Epithelial cell of proximal tubule (primary cell): Measurements from ENCODE around the gene FZD4. TPM values are rescaled to one million over a fixed set of nuclear protein-coding genes. Genes with fewer than 3 reads are reported as not detected.
"Not testable (repeated sequence)": the region's sequence is repeated elsewhere in the genome, so short reads cannot be mapped to it uniquely, and the experiment has no call there.

Source experiments
- DNase-seq: peaks from one replicate; pipeline ENCODE4 v3.0.0-alpha.2; 2011; ENCODE audit warnings: low read depth
- H3K4me3 ChIP-seq: 2 replicates; pipeline ENCODE4 v1.5.1; 2011; ENCODE audit warnings: low read depth, mild to moderate bottlenecking, low read length
- total RNA-seq: library from RNA; depleted of rRNA; stranded (reverse); fragments of >200 nt; gene quantifications from 2 replicates; pipeline ENCODE4 v1.2.3, GENCODE V29; 2015
- TF ChIP-seq, protein P1 (sequence below): conservative IDR thresholded peaks from 2 replicates; pipeline ENCODE4 v1.5.1; 2012; ENCODE audit warnings: low read depth, mild to moderate bottlenecking, low read length

Gene FZD4
- total RNA-seq, 1 donor from 2014 or later = 4.7 TPM

DNA sequence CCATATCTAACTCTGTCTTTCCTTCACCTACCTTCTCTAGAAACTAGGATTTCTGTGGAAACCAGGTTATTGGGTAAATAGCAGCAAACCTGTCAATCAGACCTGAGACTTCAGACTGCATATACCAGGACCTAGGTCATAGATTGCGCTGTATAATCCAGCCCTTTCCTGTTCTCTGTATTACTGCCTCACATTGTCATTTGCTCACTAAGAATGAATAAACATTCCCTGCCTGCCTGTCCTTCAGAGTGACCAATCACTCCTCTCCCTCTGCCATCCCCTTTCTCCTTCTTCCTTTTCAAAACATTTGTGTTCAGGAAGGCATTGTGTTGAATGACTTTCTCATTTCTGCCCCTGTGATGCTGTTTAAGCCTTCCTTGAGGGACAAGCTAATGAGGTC lies 14.1 kb upstream of the FZD4 start:
- TF ChIP-seq, protein P1, sequence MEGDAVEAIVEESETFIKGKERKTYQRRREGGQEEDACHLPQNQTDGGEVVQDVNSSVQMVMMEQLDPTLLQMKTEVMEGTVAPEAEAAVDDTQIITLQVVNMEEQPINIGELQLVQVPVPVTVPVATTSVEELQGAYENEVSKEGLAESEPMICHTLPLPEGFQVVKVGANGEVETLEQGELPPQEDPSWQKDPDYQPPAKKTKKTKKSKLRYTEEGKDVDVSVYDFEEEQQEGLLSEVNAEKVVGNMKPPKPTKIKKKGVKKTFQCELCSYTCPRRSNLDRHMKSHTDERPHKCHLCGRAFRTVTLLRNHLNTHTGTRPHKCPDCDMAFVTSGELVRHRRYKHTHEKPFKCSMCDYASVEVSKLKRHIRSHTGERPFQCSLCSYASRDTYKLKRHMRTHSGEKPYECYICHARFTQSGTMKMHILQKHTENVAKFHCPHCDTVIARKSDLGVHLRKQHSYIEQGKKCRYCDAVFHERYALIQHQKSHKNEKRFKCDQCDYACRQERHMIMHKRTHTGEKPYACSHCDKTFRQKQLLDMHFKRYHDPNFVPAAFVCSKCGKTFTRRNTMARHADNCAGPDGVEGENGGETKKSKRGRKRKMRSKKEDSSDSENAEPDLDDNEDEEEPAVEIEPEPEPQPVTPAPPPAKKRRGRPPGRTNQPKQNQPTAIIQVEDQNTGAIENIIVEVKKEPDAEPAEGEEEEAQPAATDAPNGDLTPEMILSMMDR = no peak
- DNase-seq = no peak

DNA sequence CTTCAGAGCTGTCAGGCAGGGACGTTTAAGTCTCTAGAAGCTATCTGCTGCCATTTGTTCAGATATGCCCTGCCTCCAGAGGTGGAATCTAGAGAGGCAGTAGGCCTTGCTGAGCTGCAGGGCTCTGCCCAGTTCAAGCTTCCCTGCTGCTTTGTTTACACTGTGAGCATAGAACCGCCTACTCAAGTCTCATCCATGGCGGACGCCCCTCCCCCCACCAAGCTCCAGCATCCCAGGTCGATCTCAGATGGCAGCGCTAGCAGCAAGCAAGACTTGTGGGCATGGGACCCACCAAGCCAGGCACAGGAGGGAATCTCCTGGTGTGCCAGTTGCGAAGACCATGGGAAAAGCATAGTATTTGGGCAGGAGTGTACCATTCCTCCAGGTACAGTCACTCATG lies 12.4 kb upstream of the FZD4 start:
- H3K4me3 ChIP-seq = not testable (repeated sequence)

More for the DNA sequence above, 14.1 kb upstream of the FZD4 start:
- H3K4me3 ChIP-seq = no peak overlapping the region

DNA sequence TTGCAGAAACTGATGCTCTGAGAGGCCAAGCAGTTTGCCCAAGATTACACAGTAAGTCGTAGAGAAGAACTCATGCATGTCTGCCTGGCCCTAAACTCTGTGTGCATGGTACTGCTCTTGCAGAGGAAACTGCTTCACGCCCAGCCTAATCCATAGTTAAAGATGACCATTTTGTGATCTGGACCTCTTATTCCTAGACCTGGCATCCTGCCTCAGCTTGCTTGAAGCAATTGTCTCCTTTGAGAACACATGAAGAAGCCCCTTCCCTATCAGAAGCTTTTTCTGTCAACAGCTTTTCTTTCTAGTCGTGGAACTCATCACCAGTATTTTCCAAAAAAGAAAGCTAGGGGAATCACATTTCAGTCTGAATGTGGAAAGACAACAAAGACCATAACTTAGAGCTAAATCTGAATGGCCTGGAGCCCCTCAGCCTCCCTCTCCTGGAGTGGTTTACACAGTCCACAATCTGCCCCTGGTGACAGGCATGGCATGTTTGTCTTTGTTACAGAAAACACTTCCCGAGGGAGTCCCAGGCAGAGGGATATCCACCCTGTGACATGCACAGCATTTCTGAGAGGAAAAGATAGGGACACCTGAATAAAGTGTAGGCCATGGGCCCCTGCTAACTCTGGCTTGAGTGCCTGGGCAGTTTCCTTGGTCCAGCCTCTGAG lies 2.9 kb upstream of the FZD4 start:
- DNase-seq = no peak
- H3K4me3 ChIP-seq = no peak overlapping the region
- TF ChIP-seq, protein P1 = no peak

More for the DNA sequence above, 12.4 kb upstream of the FZD4 start:
- DNase-seq = not testable (repeated sequence)

DNA sequence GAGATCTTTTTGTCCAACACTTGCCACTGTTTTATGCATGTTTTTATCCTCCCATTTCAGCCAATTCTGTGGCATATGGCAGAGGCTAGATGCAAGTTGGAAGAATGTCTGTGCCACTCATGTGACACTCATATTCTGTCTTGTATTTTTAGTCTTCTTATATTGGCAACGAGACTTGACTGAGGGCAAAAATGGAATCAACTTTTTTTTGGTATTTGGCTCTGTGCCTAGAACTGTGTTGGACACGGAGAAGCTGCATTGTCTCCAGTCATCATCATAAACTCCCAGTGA lies 1.7 kb upstream of the FZD4 start:
- TF ChIP-seq, protein P1 = no peak
- DNase-seq = no peak
- peak overlapping the region; percentile 70 for H3K4me3 ChIP-seq

DNA sequence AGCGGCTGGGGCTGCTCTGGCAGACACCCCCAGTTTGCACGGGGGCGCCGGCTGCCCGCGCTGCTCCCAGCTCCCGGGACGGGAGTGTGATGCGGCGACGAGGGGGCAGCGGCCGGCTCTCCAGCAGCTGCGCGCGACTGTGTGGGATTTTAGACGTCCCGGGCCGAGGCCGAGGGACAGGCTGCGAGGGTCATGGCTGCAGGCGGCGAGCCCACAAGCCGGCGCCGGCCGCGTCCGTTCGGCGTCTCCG lies 159 bp downstream of the FZD4 start:
- peak overlapping the region; percentile 80 for H3K4me3 ChIP-seq
- TF ChIP-seq, protein P1 = no peak
- no peak for DNase-seq

DNA sequence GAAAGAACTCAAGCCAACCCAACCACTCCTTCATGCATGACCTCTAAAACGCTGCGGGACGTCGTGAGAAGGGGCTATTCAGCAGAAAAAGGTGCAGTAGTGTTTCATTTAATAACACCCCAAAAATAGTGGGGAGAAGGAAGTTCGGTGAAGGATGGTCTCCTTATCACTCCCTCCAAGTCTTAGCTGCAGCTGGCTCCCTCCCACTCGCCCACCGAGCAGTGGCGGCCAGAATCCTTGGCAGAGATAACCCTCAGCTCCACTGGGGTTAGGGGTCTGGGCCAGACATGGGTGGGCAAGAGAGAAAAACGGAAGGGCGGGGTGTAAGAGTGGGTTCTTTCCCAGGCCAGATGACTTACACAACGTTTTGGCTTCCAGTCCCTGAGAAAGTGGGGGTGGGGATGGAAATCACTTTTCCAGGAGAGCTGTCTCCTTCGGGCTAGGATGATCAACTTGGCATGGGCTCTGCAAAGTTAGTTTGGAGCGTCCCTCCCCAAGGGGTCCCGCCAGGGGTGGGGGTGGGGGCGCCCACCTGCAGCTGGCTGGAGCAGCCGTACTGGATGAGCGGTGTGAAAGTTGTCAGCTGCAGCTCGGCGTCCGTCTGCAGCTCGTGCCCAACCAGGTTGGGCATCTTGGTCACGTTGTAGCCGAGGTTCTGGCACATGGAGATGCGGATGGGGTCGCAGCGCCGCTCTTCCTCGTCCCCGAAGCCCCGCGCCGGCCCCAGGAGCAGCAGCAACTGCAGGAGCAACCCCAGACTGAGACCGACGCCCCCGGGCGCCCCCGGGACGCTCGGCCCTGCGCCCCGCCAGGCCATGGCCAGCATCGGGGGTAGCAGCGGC lies 705 bp downstream of the FZD4 start:
- DNase-seq = no peak
- H3K4me3 ChIP-seq = peak overlapping the region; percentile 80
- TF ChIP-seq, protein P1 = no peak

DNA sequence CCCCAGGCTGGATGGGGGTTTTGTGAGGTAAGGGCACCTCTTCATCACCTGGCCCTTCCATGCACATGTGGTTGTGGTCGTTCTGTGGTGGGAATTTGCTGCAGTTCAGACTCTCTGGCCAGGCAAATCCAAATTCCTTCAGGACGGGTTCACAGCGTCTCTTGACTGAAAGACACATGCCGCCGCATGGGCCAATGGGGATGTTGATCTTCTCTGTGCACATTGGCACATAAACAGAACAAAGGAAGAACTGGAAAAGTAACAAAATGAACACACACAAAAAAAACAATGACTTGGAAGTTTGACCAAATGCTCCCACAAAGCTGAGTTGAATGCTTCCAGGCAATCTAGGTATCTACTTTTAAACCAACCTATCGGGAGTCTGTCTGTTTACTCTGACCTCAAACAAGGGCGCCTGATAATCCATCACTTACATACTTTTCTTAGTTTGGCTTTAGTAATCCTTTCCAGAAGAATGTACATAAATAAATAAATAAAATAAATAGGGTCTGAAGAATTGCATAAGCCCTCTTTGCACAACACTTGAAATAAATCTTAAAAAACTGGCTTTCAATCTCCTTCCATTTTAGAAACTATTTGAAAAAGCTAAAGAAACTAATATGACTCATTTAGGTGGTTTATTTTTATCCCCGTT lies 2.8 kb downstream of the FZD4 start:
- no peak overlapping the region for H3K4me3 ChIP-seq
- DNase-seq = no peak
- TF ChIP-seq, protein P1 = no peak
